Right kidney (tissue), 1 donor: Measurements from ENCODE around the gene GSTCD.
"Not testable (repeated sequence)": the region's sequence is repeated elsewhere in the genome, so short reads cannot be mapped to it uniquely, and the experiment has no call there.

ENCODE experiments used
- DNase-seq: peaks from one replicate; pipeline ENCODE4 v3.0.0-alpha.2; 2016

The GSTCD gene

GRCh38 chr4:105807496-105807895, 98.9 kb downstream of the GSTCD start:
- DNase-seq = no peak

GRCh38 chr4:105808030-105808749, 99.6 kb downstream of the GSTCD start:
- no peak for DNase-seq

- DNase-seq = no peak
These were observed 100.1 kb downstream of the GSTCD start for GRCh38 chr4:105808750-105809041.

GRCh38 chr4:105815701-105816100, 107.1 kb downstream of the GSTCD start:
- DNase-seq = no peak

- DNase-seq = no peak
These were observed 113.5 kb downstream of the GSTCD start for GRCh38 chr4:105822061-105822460.

- DNase-seq = no peak
These were observed 119.5 kb downstream of the GSTCD start for GRCh38 chr4:105828074-105828473.

GRCh38 chr4:105831189-105831588, 122.6 kb downstream of the GSTCD start:
- no peak for DNase-seq

- DNase-seq = no peak
These were observed 126.6 kb downstream of the GSTCD start for GRCh38 chr4:105835177-105835576.

- no peak for DNase-seq
These were observed 128.0 kb downstream of the GSTCD start for GRCh38 chr4:105836537-105836936.

GRCh38 chr4:105837037-105837436, 128.5 kb downstream of the GSTCD start:
- no peak for DNase-seq

GRCh38 chr4:105838082-105838481, 129.5 kb downstream of the GSTCD start:
- no peak for DNase-seq

GRCh38 chr4:105840426-105841174, 132.0 kb downstream of the GSTCD start:
- DNase-seq = no peak

GRCh38 chr4:105843941-105844340, 135.4 kb downstream of the GSTCD start:
- DNase-seq = no peak

GRCh38 chr4:105845559-105845958, 137.0 kb downstream of the GSTCD start:
- no peak for DNase-seq

GRCh38 chr4:105848359-105848758, 139.8 kb downstream of the GSTCD start:
- not testable (repeated sequence) for DNase-seq

- no peak for DNase-seq
These were observed 142.6 kb downstream of the GSTCD start for GRCh38 chr4:105851196-105851595.

GRCh38 chr4:105852230-105852629, 143.6 kb downstream of the GSTCD start:
- not testable (repeated sequence) for DNase-seq

- no peak for DNase-seq
These were observed 150.0 kb downstream of the GSTCD start for GRCh38 chr4:105858466-105859040.

- DNase-seq = no peak
These were observed 150.6 kb downstream of the GSTCD start for GRCh38 chr4:105859233-105859632.

- no peak for DNase-seq
These were observed 162.4 kb downstream of the GSTCD start for GRCh38 chr4:105870963-105871362.

- no peak for DNase-seq
These were observed 163.4 kb downstream of the GSTCD start for GRCh38 chr4:105871997-105872396.

- DNase-seq = no peak
These were observed 166.6 kb downstream of the GSTCD start for GRCh38 chr4:105875233-105875632.

- no peak for DNase-seq
These were observed 170.1 kb downstream of the GSTCD start for GRCh38 chr4:105878668-105879067.

- no peak for DNase-seq
These were observed 178.9 kb downstream of the GSTCD start for GRCh38 chr4:105887508-105887907.
